Measurements from ENCODE around the gene LIN9.
"Not testable (repeated sequence)": the region's sequence is repeated elsewhere in the genome, so short reads cannot be mapped to it uniquely, and the experiment has no call there.

LIN9 gene

GRCh38 chr1:226211181-226211821 is 97.7 kb downstream of the LIN9 start:
- no peak for DNase-seq (ENCODE audit: low spot score)

DNA sequence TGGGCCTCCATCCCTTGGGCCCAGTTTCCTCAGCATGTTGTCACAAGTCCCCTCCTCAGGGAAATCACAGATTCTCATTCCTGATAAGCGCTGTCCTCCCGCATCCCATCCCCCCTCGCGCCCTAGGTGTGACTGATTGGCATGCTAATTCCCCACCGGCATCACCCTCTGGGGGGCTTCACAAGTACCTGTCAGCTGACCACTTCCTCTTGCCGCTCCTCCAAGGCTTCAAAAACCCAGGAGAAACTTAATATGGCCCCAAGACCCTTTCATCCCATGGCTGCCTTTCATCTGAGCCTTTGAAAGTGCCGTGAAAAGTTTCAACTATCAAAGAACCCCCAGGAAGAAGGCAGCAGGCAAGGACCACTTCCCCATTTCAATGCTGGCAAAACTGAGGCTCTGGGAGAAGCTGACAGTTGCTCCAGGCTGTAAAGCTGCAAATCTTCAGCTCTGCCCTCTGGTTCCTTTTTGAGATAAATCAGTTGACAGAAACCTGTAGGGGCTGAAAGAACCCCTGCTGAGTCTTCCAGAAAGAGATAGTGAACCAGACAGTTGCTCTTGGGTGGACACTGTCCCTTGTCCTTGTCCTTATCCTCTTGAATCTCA is 98.3 kb downstream of the LIN9 start:
- DNase-seq (ENCODE audit: low spot score): no peak

DNA sequence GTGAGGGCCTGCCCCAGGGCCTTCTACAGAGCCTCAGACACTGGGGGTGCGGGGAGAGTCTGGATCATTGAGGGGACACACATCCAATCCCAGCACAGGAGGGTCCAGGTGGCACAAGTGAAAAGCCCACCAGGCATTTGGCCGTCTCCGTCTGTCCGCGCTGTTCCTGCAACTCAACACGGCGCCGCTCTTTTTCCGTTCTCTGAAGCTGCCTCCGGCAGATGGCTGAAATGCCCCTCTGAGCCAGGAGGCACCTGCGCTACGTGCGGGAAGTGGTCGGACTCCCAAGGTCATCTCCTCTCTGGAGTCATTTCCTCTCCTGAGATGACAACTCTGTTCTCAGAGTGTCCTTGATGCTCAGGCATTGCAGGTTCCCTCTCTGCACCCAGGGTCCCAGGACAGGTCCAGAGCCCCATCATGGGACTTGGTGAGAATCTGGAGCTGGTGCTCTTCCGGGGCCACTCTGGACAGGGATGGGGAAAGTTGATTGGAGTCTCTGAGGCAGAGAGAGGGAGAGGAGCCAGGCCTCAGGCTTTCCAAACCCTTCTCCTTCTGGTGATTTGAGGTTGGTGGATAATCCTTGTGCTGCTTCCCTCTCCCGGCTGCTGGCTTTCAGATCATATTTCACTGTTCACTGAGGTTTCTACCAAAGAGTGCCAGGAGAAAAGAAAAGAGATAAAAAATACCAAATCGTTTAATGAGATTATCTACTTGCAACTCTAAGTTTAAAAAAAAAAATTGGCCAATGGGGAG is 99.5 kb downstream of the LIN9 start:
- DNase-seq (ENCODE audit: low spot score): no peak

GRCh38 chr1:226207048-226207447 is 101.9 kb downstream of the LIN9 start:
- no peak for DNase-seq (ENCODE audit: low spot score)

DNA sequence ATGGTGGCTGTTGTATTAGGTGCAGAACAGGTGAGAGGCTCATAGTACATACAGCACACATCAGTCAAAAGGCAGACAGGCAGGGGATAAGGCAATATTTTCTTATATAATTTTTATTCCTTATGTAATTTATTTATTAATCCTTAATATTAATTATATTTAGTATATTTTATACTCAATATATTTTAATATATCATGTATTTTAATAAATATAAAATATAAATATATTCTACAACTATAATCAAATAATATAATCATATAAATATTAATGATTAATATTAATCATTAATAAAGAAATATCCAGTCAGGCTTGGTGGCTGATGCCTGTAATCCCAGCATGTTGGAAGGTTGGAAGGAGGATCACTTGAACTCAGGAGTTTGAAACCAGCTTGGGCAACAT is 104.8 kb downstream of the LIN9 start:
- DNase-seq (ENCODE audit: low spot score): no peak

GRCh38 chr1:226203655-226204054 is 105.3 kb downstream of the LIN9 start:
- no peak for DNase-seq (ENCODE audit: low spot score)

DNA sequence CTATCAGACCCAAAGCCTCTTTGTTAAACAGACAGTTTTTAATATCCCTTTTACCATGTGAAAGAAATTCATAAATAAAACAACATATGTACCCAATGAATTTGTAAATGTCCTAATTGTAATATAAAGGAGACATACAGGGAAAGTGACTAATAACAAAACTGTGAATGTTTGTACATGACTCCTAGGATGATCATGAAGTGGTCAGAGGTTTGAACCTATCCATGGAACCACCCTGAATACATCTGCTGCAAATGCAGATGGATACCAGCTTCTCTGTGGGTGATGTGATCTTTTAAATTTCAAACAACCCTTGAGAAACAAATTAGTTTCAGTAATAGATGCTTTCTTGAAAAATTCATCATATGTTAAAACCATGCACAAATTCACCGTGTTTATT is 105.7 kb downstream of the LIN9 start:
- DNase-seq (ENCODE audit: low spot score): no peak

GRCh38 chr1:226202666-226203065 is 106.3 kb downstream of the LIN9 start:
- DNase-seq (ENCODE audit: low spot score): not testable (repeated sequence)

DNA sequence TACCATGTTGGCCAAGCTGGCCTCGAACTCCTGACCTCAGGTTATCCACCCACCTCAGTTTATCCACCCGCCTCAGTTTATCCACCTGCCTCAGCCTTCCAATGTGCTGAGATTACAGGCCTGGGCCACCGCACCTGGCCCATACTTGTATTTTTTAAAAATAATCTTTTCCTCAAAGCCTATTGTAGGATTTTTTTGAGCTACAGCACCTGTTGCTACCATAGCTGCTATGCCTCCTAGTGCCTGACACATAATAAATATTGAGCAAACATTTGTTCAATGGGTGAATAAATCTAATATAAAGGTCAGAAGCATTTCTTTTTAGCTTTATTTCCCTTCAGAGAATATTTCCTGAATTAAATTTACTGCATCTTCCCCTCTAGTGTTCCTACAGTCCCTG is 106.7 kb downstream of the LIN9 start:
- no peak for DNase-seq (ENCODE audit: low spot score)

GRCh38 chr1:226201029-226201593 is 107.9 kb downstream of the LIN9 start:
- no peak for DNase-seq (ENCODE audit: low spot score)

DNA sequence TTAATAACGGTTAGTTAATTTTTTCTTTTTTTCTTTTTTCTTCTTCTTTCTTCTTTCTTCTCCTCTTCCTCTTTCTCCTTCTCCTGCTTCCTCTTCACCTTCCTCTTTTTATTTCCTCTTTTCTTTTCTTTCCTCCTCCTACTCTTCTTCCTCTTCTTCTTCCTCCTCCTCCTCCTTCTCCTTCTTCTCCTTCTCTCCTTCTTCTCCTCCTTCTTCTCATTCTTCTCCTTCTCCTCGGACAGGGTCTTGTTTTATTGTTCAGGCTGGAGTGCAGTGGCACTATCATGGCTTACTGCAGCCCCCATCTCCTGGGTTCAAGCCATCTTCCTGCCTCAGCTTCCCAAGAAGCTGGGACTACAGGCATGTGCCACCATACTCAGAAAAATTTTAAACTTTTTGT is 109.0 kb downstream of the LIN9 start:
- DNase-seq (ENCODE audit: low spot score): no peak

GRCh38 chr1:226195144-226195543 is 113.8 kb downstream of the LIN9 start:
- DNase-seq (ENCODE audit: low spot score): no peak

GRCh38 chr1:226187380-226187779 is 121.6 kb downstream of the LIN9 start:
- no peak for DNase-seq (ENCODE audit: low spot score)

DNA sequence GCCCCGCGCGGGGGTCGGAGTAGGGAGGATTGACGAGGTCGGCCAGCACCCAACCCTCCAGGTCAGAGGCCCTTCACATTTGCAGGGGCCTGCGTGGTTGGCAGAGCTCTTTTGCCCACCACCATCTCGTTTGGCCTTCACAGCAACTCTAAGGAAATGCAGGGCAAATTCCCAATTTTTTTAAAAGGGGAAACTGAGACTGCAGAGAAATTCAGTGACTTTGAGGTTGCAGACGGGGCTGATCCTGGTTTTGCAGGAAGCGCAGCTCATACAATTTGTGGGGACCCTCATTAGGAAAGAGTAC is 122.0 kb downstream of the LIN9 start:
- DNase-seq (ENCODE audit: low spot score): no peak

- DNase-seq (ENCODE audit: low spot score): peak; percentile 87
These were observed 122.6 kb downstream of the LIN9 start, which contains the start of gene ACBD3 for GRCh38 chr1:226186124-226187018. Gene ACBD3, minus strand, starts transcription at chr1:226186741. Its CDS starts 66 bp downstream, at chr1:226186675.

DNA sequence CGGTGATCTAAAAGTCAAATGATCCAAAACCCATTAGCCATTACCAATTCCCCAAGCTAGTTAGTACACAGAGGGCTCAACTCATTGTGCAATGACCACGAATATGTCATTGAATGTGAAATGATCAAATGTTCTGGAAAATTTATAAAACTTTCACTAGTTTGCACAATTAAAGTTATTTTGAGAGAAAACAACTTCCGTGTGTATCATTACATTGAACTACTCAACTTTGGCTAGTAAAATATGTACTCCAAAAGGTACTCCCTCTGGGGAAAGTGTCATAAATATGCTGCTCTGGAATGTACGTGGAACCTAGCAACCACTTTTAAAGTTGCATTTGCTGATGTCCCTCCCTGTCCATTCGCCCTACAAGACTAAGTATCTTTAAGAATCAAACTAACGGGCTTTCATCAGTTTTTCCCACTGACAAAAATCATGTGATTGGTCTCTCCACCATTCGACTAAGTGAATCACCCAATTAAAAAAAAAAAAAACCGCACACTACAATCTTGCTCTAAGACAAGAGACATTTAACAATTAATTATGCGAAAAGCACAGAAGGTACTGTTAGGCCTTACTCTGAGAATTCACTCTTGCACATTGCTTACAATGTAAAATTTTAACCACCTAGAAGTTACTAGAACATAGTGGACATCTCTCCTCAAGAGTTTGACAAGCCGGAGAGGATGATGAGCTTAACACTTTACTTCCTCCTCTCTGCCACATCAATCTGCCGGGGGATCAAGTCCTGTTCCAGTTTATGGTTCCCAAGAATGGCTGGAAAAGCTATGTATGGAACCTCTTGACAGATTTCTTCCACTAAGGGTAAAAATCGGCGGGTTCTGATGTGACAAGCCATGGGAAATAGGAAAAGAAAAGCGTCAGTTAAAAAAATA is 123.6 kb downstream of the LIN9 start:
- peak; percentile 19 for DNase-seq (ENCODE audit: low spot score)

DNA sequence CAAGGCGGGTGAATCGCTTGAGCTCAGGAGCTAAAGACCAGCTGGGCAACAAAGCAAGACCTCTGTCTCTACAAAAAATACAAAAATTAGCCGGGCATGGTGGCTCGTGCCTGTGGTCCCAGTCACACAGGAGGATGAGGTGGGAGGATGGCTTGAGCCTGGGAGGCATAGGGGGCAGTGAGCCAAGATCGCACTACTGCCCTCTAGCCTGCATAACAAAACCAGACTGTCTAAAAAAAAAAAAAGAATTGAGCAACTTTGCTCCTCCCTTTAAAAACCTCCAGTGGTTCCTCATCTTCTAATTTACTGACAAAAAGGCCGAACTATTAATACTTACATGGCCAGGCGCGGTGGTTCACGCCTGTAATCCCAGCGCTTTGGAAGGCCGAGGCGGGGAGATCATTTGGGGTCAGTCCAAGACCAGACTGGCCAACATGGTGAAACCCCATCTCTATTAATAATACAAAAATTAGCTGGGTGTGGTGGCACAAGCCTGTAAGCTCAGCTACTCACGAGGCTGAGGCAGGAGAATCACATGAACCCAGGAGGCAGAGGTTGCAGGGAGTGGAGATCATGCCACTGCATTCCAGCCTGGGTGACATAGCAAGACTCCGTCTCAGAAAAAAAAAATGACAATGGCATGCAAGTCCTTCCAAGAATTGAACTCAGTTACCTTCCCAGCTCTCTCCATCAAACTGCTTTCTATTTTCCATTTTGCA is 126.8 kb downstream of the LIN9 start:
- DNase-seq (ENCODE audit: low spot score): peak; percentile 53

All from pons (tissue), 1 donor.